GM10266 (cell line): Measurements from ENCODE around the gene C1orf159.
"Not testable (repeated sequence)": the region's sequence is repeated elsewhere in the genome, so short reads cannot be mapped to it uniquely, and the experiment has no call there.

Experiments used
- DNase-seq: peaks from one replicate; pipeline ENCODE4 v3.0.0; 2012; ENCODE audit errors: extremely low spot score
- CTCF ChIP-seq: IDR thresholded peaks from 2 replicates; pipeline ENCODE4 v1.5.1; 2012; ENCODE audit warnings: mild to moderate bottlenecking, low read depth; ENCODE audit not compliant: control insufficient read depth, insufficient read depth; ENCODE audit errors: missing control alignments

Gene C1orf159

GRCh38 chr1:1067860-1068516 is 47.9 kb downstream of the C1orf159 start:
- DNase-seq, result no peak
- TF ChIP-seq CTCF, result no peak

- DNase-seq, result no peak
- no peak for TF ChIP-seq CTCF
These were observed 48.5 kb downstream of the C1orf159 start for GRCh38 chr1:1067284-1067859.

GRCh38 chr1:1066403-1067283 is 49.2 kb downstream of the C1orf159 start:
- TF ChIP-seq CTCF, result no peak
- no peak for DNase-seq

GRCh38 chr1:1065940-1066304 is 50.0 kb downstream of the C1orf159 start:
- not testable (repeated sequence) for DNase-seq

GRCh38 chr1:1065265-1065939 is 50.5 kb downstream of the C1orf159 start:
- no peak for TF ChIP-seq CTCF
- DNase-seq, result no peak

- TF ChIP-seq CTCF, result peak; percentile 94
- peak; percentile 96 for DNase-seq
These were observed 51.7 kb downstream of the C1orf159 start for GRCh38 chr1:1063945-1064831.
